NCI-H82 (cell line): Measurements from ENCODE around the gene TMEM92.
"Not testable (repeated sequence)": the region's sequence is repeated elsewhere in the genome, so short reads cannot be mapped to it uniquely, and the experiment has no call there.

Experiments
- DNase-seq: peaks from one replicate; lab custom pipeline; 2025; lab: John Stamatoyannopoulos, UW

TMEM92 gene

DNA sequence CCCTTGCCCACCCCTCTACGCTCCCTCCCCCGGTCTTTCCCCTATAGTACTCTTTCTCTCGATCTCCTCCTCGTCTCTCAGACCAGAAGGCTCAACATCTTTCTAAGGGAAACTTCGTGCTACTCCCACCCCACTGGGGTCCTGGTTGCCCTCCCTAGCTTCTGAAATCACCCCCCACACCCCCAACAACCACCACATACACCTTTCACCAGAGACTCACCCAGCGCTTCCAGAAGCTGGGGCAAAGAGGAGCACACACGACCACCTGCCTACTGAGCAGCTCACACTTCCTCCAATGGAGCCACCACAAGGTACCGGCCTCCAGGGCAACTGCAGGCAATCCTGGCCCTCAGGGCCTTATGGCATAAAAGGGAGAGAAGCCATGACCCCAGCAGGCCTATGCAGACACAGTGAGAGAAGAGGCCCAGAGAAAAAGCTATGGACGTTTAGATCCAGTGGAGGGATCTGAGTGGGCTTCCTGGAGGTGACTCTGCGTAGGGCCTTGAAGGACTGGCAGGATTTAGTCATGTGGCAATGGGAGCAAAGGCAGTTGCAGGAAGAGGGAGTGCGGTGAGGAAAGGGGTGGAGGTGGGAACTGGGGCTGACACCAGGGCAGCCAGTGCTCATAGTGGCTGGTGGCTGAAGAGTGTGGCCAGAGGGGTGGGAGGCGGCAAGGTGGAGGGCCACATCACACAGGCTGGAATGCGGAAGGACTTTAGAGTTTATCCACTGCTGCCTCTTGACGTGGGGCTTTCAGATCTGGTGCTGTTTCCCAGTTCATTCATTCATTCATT, 12.1 kb upstream of the TMEM92 start:
- no peak for DNase-seq

GRCh38 chr17:50263331-50264262, 10.7 kb upstream of the TMEM92 start:
- DNase-seq = no peak

DNA sequence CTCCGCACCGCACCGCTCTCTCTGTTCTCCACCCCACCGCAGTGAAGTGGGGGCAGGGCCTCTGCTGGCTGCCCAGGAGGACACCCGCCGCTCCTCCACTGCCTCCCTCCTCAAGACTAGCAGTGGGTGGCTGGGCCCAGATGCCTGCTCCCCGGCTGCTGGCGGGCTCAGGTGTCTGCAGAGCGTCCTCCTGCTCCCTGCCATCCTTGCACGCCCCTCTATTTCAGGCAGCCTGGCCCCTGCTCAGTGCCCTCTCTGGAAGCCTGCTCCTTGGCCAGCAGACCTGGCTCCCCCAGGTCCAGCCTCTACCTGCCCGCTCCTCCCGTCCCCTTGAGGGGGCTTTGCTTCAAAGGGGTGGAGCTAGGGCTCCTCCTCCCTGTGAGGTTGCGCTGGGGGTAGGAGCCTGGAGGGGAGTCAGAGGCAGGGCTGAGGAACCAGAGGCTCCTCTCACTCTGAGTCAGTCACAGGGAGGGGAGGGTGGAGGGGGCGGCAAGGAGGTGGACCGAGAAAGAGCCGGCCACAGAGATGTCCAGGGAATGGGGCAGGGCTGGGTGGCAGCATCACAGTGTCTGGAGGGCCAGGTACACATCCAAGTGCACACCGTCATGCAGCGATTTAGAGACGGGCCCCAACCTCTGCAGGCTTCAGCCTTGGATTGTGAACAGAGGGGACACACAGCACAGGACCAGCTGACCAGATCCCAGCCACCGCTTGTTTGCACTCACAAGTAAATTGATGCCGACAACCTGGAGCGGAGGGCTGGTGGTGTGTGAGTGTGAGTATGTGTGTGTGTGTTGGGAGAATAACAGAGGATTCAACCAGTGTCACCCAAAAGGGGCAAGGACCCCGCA, 9.8 kb upstream of the TMEM92 start:
- no peak for DNase-seq

DNA sequence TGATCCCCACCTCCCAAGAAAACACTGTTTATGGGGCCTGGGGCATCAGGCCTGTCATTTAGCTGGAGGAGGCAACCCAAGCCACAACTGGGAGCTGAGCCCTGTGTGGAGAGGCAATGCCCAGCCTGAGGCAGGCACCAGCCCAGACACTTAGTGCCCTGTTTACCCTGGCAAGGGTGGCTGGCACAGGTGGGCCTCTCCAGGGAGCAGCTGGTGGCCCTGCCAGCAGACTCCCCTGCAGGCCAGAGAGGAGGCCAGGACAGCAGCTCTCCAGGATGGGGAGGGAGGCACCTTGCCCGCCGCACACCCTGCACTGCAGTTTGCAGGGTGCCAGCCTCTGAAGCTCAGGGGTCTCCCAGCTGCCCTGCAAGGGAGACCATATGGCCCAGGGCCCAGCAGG, 9.1 kb upstream of the TMEM92 start:
- no peak for DNase-seq

DNA sequence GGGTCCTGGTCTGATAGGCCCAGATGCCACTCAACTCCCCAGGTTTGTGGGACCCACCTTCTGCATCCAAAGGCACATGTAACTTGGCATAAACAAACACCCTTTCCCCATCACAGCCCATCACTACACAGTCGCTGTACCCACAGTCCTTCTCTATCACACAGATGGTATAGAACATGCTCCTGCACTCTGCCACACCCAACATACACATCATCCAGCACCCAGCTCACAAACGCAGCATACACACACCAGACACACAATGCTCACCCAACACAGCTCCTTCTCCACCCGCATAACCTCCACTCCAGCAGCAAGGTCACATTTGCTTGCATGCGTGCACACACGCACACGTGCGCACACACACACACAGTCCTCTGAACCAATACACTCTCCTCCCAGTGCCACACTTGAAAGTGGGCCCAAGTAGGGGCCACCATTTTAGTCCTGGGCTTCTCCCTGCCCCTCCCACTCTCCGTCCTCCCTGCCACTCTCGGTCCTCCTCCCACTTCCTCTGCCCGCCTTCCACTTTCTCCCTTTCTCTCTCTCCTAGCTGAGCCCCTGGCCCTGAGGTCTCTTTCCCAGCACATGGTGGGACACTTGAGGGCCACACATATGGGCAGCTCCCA, 8.5 kb upstream of the TMEM92 start:
- no peak for DNase-seq

DNA sequence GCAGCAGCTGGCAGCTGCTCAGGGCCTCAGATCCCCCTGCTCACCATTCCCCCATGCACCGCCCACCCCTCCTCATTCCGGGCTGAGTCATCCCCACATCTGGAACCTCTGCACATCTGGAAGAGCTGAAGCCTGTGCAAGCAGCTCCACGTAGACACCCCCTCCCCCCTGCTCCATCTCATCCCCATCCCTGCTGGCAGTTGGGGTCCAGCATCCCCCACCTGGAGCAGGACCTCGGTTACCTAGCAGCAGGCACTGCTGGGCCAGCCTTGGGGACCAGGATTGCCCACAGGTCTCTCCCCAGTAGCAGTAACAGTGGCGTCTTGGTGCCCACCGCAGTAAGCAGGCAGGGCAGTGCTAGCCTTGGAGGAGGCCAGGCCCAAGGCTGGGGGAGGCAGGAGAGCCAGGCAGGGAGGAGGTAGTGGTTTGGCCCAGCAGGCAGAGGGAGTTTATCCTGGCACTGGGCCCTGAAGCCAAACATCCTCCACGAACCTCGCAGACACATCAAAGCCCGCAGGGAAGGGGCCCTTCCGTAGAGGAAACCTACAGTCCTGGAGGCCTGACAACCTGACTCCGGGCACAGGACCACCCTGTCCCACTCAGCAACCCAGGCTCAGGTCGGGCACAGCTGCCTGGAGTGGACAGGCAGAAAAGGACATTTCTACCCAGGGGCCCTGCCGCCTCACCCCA, 7.7 kb upstream of the TMEM92 start:
- DNase-seq = no peak

DNA sequence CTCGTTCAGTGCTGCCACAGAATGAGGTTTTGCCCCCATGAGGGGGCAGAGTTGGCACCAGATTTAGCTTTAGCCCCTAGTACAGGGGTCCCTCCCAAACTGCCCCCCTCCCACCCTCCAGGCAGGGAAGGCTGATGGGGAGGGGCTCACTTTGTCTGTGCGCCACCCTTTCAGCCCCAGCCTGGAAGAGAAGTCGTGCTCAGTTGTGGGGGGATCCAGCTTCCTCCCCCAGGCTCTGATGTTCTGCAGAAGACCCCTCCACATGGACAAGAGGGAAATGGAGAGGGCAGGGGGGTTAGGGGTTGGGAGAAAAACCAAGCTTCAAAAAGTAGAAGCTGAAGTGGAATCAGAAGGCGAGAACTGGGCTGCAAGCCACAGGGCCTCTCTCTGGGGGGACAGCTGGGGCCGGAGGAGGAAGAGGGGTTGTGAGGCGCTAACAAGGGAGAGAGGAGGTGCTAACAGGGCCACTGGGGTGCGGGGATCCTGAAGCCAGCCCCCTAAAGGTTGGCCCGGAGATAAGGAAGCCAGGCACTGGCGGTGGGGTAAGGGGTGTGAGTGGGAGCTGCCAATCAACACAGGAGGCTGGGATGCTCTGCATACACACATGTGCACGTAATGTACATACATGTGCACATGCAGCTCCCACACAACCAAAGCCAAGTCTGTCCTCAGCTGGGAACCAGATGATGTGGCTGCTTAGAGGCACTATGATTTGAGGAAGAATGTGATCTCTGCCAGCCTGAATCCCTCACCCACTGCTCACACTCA, 7.0 kb upstream of the TMEM92 start:
- no peak for DNase-seq

DNA sequence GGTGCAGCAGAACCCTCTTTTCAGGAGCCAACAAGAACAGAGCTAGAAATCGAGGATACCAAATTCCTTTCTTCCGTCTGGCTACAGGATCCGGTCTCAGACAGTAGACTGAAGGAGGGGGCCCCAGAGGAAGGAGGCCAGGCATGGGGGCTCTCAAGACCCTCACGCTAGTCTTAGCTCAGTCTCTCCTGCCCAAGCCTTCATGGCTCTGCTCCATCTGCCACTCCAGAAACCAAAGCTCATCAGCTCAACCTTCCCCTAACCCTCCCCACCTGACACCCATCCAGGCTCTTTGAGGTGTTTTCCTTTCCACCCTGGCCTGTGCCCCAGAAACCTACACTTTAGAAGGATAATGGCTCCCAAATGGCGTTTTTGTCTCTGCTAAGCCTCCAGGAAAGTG, 6.2 kb upstream of the TMEM92 start:
- DNase-seq = no peak

GRCh38 chr17:50268743-50269275, 5.5 kb upstream of the TMEM92 start:
- no peak for DNase-seq

GRCh38 chr17:50269477-50270434, 4.5 kb upstream of the TMEM92 start:
- peak; percentile 80 for DNase-seq

DNA sequence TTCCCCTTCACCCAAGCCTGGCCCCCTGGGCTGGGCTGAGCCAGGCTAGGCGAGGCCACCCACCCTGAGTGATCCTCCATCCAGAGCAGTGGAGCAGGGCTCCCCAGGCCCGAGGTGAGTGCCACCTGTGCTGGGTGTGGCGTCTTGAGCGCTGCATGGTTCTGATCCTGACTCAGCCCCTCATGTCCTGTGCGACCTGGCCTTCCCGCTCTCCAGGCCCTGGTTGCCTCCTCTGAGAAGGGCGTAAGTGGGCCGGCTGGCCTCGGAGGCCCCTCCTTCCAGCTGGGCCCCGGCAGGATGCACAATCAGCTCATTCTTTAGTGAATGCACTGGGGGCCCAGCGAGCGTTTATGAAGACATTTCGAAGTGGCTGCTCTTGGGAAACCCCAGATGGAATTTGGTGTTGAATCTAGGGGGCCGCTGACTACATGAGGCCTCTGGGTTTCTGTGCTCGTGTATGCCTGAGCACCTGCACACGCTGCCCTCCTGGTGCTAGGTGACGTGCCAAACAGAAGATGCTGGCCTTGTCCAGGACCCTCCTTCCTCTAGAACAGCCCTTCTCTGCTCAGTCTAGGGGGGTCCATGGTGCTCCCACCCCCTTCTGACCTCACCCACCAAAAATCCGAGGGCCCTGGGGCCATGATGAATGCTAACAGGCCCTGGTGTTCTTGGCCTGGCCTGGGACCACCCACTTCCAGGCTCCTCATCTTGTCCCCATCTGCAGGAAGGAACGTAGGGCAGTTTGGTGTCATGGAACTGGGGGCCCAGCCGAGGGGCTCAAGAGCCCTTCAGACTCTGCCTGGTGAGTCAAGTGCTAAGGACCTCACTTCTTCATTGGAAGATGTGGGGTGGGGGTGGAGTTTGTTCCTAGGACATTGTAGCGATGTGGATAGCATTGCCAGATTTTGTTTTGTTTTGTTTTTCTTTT, 3.6 kb upstream of the TMEM92 start:
- no peak for DNase-seq

- DNase-seq = not testable (repeated sequence)
These were observed 2.9 kb upstream of the TMEM92 start for GRCh38 chr17:50271363-50271750.

DNA sequence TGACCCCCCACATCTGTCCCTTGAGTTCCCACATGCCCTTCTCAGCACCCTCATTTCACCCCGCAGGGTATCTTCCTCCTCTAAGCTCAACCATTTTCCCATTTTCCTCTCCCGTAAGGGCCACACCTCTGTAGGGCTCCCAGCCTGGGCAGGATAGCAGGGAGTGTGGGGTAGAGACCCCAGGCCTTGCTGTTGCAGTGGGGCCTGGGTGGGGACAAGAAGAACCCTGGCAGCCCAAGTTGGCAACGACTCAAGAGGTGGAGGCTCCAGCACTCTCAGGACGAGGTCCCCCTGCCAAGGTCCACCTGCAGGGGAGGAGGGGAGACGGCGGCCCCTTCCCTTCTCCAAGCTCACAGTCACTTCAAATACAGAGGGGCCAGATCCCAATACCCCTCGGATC, 2.0 kb upstream of the TMEM92 start:
- no peak for DNase-seq

DNA sequence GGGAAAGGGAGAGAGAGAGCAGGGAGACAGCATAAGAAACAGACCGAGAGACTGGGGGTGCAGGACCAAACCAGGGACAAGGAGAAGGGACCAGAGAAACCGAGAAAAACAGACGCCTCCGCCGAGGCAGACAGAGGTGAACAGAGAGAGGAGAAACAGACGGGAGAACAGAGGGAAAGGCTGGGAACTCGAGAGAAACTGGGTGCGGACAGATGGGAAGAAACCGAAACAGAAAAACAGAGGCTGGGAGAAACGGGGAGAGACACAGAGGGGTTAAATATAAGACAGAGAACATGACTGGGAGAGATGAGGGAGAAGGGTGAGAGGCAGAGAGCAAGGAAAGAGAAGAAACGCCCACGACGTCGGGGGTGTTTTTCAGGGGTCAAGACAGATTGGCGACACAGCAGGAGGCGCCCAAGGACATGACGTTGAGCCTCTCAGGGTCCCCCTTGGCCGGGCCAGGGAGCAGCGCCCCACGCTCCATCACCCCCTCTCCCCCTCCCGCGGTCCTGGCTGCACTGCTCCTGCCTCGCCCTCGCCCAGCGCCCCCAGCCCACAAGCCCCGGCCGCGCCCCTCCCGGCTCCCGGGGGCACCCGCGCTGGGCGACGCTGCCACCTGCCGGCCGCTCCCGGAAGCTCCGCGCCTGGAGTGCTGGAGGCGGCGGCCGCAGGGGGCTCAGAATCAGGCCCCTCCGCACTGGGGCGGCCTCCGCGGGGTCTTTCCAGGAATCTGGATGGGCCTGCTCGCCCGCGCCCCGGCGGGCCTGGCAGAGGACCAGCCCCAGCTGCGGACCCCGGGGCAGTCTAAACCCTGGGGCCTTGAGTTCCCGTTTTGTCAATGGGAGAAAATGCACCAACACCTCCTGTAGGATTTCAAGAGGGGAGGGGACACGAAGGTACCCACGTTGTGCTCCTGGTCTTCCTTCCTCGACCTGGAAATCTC, 1.3 kb upstream of the TMEM92 start:
- peak; percentile 64 for DNase-seq

DNA sequence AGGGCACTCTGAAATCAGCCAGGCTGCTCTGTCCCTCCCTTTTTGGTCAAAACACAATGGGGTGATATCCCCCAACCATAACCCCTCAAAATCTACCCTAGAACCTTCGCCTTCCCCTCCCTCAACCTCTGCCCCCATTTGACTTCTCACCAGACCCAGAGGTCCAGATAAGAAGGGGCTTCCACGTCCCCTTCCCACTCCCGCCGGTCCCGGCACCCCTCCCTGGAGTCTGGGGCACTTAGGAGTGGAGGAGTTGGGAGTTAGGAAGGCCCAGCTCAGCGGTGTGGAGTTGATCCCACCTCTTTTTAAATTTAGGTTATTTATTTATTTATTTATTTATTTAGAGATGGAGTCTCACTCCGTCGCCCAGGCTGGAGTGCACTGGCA, 619 bp upstream of the TMEM92 start:
- no peak for DNase-seq

GRCh38 chr17:50274897-50275221, 593 bp downstream of the TMEM92 start:
- no peak for DNase-seq

- DNase-seq = no peak
These were observed 1.0 kb downstream of the TMEM92 start for GRCh38 chr17:50275279-50275678.
